ENCODE measurements around the gene FOXO4.

GRCh38 chrX:71053217-71053621 lies 42.4 kb upstream of the FOXO4 start:
- TF ChIP-seq ATF3 (IDR thresholded peaks at IDR 0.05) (no peak), REST (IDR thresholded peaks at IDR 0.05) (no peak), RAD21 (IDR thresholded peaks at IDR 0.05) (no peak), CTCF (IDR thresholded peaks at IDR 0.05; ENCODE audit: low read depth, low read length, missing input control) (no peak), GABPA (IDR thresholded peaks at IDR 0.05 in 1 of 2, conservative IDR thresholded peaks at IDR 0.05 in 1 of 2) (no peak), EGR1 (IDR thresholded peaks at IDR 0.05; ENCODE audit: low read depth in 2 of 2) (no peak), JUND (IDR thresholded peaks at IDR 0.05) (no peak), MAX (IDR thresholded peaks at IDR 0.05) (no peak), TAF1 (conservative IDR thresholded peaks at IDR 0.05) (no peak), RXRA (IDR thresholded peaks at IDR 0.05) (no peak), SP1 (IDR thresholded peaks at IDR 0.05) (no peak), YY1 (IDR thresholded peaks at IDR 0.05) (no peak), ZBTB33 (IDR thresholded peaks at IDR 0.05) (no peak), NR2F2 (IDR thresholded peaks at IDR 0.05) (no peak)
